K562 (cell line): ENCODE results near the gene TRIM68. TPM values are rescaled to one million over a fixed set of nuclear protein-coding genes. Genes with fewer than 3 reads are reported as not detected.

Experiments
- ARID3A ChIP-seq: IDR thresholded peaks from 2 replicates; pipeline ENCODE4 v1.6.1; 2012; ENCODE audit warnings: low read depth, low read length, improper control_type of control experiment, borderline replicate concordance
- KAT8 ChIP-seq: fragments of 450-650 bp; IDR thresholded peaks from 2 replicates; pipeline ENCODE4 v1.6.1; 2016; ENCODE audit warnings: low read depth, mild to moderate bottlenecking
- KLF1 ChIP-seq: fragments of 450-650 bp; IDR thresholded peaks from 2 replicates; pipeline ENCODE4 v1.6.1; 2016; ENCODE audit warnings: missing genetic modification characterization, missing compliant biosample characterization
- KLF16 ChIP-seq: IDR thresholded peaks from 2 replicates; pipeline ENCODE4 v1.6.1; 2016; ENCODE audit warnings: antibody characterized with exemption
- PURB ChIP-seq: sonication (generic); formaldehyde crosslinking; IDR thresholded peaks from 2 replicates; pipeline ENCODE4 v1.9.0; 2021; ENCODE audit warnings: low read depth, mild to moderate bottlenecking, missing genetic modification reagents
- SPI1 ChIP-seq: IDR thresholded peaks from 2 replicates; pipeline ENCODE4 v1.6.1; 2011; ENCODE audit warnings: low read depth, low read length, control low read depth, borderline replicate concordance
- ZNF785 ChIP-seq: fragments of 250-450 bp; sonication (Bioruptor Pico); IDR thresholded peaks from 2 replicates; pipeline ENCODE4 v1.4.0; 2020; ENCODE audit warnings: mild to moderate bottlenecking
- polyA plus RNA-seq, 8 experiments: library from polyadenylated mRNA; depleted of rRNA in 4 of 8; stranded (reverse) in 5 of 8; unstranded in 3 of 8; fragments of >200 nt; fragmentation: Nextera tagmentation in 2 of 8; fragmentation: Illumina TruSeq in 1 of 8; extraction: Ambion mirVana in 2 of 8; extraction: Trizol in 1 of 8; gene quantifications; 2 replicates each; pipeline versions ENCODE4 v1.2.1 to v1.2.3, GENCODE V29; 2011 to 2014; ENCODE audit warnings: inconsistent platforms in 1 of 8, missing spikeins in 1 of 8
- total RNA-seq, 7 experiments: library from RNA; depleted of rRNA in 6 of 7; stranded (reverse); fragments of >200 nt in 6 of 7; fragmentation: Illumina TruSeq in 2 of 7; extraction: Trizol in 2 of 7; gene quantifications; 2 replicates each; pipeline versions ENCODE4 v1.2.1 to v1.2.3, GENCODE V29; 2011 to 2021; ENCODE audit warnings: low replicate concordance in 1 of 7
- TF ChIP-seq, protein P1 (sequence below): sonication (generic); formaldehyde crosslinking; IDR thresholded peaks from 2 replicates; pipeline ENCODE4 v1.8.0; 2022; ENCODE audit warnings: mild to moderate bottlenecking, missing genetic modification reagents, borderline replicate concordance
- TF ChIP-seq, protein P2 (sequence below), 2 experiments: fragments of 450-650 bp; IDR thresholded peaks; 2 replicates each; pipeline ENCODE4 v1.6.1; 2016; ENCODE audit warnings: mild to moderate bottlenecking in 2 of 2, borderline replicate concordance in 1 of 2, low read depth in 1 of 2, moderate library complexity in 1 of 2
- TF ChIP-seq, protein P3 (sequence below): fragments of 250-450 bp; sonication (Bioruptor Pico); IDR thresholded peaks from 2 replicates; pipeline ENCODE4 v1.9.0; 2021; ENCODE audit warnings: mild to moderate bottlenecking

Gene TRIM68
- total and polyA plus RNA-seq, 9 of the 15 experiments (the other 6 are each of a cell fraction or from before 2014, with no cell fraction given): 5.2 to 10.9 (median 7.9) TPM

- TF ChIP-seq ARID3A (no peak), PURB (CRISPR knock-in tag) (no peak), KLF1 (tag) (no peak), KAT8 (no peak), KLF16 (no peak), ZNF785 (CRISPR knock-in tag) (no peak), SPI1 (no peak)
- TF ChIP-seq, protein P1, sequence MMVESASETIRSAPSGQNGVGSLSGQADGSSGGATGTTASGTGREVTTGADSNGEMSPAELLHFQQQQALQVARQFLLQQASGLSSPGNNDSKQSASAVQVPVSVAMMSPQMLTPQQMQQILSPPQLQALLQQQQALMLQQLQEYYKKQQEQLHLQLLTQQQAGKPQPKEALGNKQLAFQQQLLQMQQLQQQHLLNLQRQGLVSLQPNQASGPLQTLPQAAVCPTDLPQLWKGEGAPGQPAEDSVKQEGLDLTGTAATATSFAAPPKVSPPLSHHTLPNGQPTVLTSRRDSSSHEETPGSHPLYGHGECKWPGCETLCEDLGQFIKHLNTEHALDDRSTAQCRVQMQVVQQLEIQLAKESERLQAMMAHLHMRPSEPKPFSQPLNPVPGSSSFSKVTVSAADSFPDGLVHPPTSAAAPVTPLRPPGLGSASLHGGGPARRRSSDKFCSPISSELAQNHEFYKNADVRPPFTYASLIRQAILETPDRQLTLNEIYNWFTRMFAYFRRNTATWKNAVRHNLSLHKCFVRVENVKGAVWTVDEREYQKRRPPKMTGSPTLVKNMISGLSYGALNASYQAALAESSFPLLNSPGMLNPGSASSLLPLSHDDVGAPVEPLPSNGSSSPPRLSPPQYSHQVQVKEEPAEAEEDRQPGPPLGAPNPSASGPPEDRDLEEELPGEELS (CRISPR knock-in tag): no peak
- TF ChIP-seq, protein P2, sequence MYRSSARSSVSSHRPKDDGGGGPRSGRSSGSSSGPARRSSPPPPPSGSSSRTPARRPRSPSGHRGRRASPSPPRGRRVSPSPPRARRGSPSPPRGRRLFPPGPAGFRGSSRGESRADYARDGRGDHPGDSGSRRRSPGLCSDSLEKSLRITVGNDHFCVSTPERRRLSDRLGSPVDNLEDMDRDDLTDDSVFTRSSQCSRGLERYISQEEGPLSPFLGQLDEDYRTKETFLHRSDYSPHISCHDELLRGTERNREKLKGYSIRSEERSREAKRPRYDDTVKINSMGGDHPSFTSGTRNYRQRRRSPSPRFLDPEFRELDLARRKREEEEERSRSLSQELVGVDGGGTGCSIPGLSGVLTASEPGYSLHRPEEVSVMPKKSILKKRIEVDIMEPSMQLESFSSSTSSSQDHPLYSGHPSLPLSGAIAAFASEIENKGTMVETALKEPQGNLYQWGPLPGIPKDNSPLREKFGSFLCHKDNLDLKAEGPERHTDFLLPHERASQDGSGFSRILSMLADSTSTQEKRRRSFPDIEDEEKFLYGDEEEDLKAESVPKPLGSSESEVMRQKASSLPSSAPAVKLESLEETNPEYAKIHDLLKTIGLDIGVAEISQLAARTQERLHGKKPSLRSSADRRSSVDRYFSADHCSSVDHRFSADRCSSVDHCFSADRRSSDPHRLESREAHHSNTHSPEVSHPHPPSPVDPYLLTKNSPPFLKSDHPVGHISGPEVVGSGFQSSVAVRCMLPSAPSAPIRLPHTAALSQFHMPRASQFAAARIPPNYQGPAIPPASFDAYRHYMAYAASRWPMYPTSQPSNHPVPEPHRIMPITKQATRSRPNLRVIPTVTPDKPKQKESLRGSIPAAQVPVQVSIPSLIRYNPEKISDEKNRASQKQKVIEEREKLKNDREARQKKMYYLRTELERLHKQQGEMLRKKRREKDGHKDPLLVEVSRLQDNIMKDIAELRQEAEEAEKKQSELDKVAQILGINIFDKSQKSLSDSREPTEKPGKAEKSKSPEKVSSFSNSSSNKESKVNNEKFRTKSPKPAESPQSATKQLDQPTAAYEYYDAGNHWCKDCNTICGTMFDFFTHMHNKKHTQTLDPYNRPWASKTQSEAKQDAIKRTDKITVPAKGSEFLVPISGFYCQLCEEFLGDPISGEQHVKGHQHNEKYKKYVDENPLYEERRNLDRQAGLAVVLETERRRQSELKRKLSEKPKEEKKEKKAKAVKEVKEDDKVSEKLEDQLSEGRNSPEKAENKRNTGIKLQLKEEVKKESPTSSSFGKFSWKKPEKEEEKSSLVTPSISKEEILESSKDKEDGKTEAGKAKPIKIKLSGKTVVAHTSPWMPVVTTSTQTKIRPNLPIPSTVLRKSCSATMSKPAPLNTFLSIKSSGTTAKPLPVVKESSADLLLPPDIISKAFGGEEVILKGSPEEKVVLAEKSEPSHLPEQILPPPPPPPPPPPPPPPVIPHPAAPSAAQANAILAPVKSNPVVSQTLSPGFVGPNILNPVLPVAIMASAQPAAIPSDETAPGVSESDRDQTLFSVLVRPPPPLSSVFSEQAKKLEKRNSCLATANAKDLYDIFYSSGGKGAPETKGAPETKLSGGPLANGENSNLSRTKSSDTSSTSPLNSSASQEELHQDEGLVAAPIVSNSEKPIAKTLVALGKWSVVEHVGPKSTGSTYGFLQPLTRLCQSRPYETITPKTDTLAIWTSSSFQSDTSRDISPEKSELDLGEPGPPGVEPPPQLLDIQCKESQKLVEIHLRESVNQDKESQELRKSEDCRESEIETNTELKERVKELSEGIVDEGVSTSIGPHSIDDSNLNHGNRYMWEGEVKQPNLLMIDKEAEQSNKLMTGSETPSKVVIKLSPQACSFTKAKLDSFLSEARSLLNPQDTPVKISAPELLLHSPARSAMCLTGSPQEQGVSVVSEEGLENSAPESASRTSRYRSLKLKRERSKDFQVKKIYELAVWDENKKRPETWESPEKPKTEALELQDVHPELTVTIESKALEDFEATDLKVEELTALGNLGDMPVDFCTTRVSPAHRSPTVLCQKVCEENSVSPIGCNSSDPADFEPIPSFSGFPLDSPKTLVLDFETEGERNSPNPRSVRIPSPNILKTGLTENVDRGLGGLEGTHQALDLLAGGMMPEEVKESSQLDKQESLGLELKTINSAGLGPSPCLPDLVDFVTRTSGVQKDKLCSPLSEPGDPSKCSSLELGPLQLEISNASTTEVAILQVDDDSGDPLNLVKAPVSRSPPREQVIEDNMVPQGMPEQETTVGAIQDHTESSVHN (IDR thresholded peaks at IDR 0.05; ENCODE audit: borderline replicate concordance in 1 of 2, low read depth in 1 of 2): no peak
- TF ChIP-seq, protein P3, sequence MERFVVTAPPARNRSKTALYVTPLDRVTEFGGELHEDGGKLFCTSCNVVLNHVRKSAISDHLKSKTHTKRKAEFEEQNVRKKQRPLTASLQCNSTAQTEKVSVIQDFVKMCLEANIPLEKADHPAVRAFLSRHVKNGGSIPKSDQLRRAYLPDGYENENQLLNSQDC: no peak
Measured at GRCh38 chr11:4607781-4608666, at the start of gene TRIM68 (continued).
